ENCODE results near the gene ABCG1.

Gene ABCG1

DNA sequence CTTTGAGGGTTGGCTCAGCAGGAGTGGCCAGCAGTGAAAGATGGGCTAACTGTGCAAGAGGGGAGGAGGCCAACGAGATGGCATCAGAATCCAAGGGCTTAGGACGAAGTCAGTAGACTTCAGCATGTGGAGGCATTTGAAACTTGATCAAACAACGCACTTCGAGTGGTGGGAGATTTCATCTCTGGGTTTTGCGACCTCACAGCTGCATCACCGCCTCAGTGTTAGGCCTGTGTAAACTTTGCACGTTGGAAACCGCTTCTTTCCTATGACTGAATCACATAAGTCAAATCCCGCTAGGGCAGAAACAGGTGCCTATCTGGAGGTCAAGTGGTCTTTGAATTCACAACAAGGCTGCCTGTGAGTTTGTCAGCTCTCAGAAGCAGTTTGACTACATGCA is 78.4 kb downstream of the ABCG1 start:
- TF ChIP-seq, protein P1, sequence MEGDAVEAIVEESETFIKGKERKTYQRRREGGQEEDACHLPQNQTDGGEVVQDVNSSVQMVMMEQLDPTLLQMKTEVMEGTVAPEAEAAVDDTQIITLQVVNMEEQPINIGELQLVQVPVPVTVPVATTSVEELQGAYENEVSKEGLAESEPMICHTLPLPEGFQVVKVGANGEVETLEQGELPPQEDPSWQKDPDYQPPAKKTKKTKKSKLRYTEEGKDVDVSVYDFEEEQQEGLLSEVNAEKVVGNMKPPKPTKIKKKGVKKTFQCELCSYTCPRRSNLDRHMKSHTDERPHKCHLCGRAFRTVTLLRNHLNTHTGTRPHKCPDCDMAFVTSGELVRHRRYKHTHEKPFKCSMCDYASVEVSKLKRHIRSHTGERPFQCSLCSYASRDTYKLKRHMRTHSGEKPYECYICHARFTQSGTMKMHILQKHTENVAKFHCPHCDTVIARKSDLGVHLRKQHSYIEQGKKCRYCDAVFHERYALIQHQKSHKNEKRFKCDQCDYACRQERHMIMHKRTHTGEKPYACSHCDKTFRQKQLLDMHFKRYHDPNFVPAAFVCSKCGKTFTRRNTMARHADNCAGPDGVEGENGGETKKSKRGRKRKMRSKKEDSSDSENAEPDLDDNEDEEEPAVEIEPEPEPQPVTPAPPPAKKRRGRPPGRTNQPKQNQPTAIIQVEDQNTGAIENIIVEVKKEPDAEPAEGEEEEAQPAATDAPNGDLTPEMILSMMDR (conservative IDR thresholded peaks at IDR 0.05; ENCODE audit: low read depth, low read length) = no peak
- no peak for DNase-seq (ENCODE audit: low read depth)
- H3K4me3 ChIP-seq (ENCODE audit: low read depth, low read length) = no peak overlapping the region

DNA sequence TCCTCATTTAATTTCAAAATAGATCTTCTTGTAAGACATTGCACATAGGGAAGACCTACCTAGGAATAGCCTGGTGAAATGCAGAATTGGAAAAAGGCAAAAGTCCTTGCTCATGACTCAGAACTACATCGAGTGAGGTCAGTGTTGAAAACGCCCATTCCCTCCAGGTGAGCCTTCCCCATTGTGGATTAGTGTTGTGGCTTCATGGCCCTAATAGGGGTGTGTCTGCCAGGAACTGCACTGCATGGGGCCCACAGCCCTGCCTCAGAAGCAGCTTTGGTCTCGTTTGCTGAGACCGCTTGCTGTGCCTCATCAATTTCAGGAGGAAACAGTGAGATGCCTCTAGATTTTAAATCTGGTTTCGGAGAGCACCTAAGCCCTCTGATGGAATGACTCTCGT is 79.3 kb downstream of the ABCG1 start:
- DNase-seq (ENCODE audit: low read depth) = no peak
- TF ChIP-seq, protein P1 (conservative IDR thresholded peaks at IDR 0.05; ENCODE audit: low read depth, low read length) = no peak
- no peak overlapping the region for H3K4me3 ChIP-seq (ENCODE audit: low read depth, low read length)

DNA sequence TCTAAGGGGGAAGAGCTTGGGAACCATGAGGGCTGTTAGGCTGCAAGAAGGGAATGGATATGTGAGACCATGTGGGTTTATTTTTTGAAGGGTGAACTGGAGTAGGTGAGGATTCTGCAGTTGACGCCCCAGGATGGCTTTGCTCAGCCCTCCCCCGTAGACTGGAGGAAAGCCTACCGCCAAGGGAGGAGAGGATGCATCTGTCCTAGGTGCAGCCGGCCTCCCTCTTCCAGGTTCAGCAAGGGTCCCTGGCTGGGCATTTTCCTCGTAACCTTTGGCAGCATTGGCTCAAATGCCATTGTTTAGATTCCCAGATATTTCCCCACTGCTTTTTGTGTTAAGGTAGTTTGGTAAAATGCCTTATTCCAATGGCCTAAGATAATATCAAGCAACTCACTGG is 79.7 kb downstream of the ABCG1 start:
- H3K4me3 ChIP-seq (ENCODE audit: low read depth, low read length) = no peak overlapping the region
- no peak for DNase-seq (ENCODE audit: low read depth)
- TF ChIP-seq, protein P1 (conservative IDR thresholded peaks at IDR 0.05; ENCODE audit: low read depth, low read length) = no peak

DNA sequence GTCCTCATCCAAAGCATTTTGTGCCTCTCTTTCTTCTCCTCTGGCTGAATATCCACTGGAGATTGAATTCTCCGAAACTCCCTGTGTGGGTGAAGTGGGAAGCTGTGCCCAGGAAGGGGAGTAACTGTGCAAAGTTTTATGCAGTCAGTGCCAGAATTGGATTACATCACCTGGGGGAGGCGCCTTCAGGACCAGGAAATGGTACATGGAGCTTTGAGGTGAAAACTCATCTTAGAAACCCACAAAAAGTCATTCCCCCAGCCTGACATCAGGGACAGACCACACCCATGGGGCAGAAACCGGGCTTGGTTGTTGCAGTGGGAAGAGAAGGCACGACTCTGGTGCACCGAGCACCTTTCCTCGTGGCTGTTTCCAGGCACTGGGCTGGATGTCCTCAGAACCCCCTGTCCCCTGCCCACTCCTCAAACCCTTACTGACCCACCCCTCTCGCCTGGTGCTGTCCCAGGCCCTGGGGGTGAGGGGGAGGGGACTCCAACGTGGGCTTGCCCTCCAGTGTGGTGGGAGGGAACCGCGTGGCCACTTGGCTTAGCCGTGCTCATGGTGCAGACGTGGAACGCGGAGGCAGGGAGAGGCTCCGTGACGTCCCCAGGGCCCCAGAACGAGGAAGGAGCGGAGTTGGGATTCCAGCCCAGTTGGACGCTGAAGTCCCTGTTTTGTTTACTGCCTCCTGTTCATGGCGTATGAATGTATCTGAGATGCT is 80.5 kb downstream of the ABCG1 start:
- DNase-seq (ENCODE audit: low read depth) = no peak
- TF ChIP-seq, protein P1 (conservative IDR thresholded peaks at IDR 0.05; ENCODE audit: low read depth, low read length) = no peak

DNA sequence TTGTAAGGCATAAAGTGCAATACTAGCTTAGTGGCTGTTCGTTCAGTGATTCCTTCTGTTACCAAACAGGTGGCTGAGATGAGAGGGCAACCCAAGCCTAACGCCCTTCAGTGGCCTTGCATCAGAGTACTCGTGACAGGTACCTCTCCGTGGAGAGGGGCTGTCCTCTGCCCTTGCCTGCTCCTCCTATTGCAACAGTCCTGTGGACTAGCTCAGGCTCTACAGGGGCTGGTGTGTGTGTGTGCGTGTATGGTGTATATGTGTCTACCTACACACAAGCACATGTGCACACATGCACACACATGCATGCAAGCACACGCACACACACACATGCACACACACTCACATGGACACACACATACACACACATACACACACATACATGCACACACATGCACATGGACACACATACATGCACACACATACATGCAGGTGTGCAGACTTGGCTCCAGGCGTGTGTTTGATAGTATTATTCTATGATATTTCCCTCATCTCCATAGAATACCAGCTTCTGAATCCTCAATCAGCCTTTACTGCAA is 81.2 kb downstream of the ABCG1 start:
- TF ChIP-seq, protein P1 (conservative IDR thresholded peaks at IDR 0.05; ENCODE audit: low read depth, low read length) = no peak

More for the DNA sequence above, 80.5 kb downstream of the ABCG1 start:
- no peak overlapping the region for H3K4me3 ChIP-seq (ENCODE audit: low read depth, low read length)

DNA sequence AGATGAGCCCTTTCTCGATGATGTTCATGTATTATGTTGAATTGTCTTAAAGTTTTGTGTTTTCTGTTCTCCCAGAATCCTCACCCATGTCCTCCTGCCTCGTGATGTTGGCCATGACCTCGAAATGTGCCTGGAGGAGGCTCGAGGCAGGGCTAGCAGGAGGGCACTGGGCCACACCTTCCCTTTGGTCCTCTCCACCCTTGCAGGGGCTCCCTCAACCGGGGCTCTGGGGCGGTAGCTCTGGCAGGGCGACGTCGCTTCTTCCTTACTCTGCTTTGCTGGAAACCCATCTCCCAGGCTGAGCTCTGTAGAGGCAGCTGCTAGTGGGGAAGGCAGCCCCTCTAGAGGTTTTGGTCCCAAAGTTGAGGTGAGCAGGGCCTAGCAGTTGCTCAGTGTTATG is 82.0 kb downstream of the ABCG1 start:
- DNase-seq (ENCODE audit: low read depth) = no peak
- H3K4me3 ChIP-seq (ENCODE audit: low read depth, low read length) = no peak overlapping the region
- TF ChIP-seq, protein P1 (conservative IDR thresholded peaks at IDR 0.05; ENCODE audit: low read depth, low read length) = no peak

More for the DNA sequence above, 81.2 kb downstream of the ABCG1 start:
- no peak for DNase-seq (ENCODE audit: low read depth)
- H3K4me3 ChIP-seq (ENCODE audit: low read depth, low read length) = no peak overlapping the region

All from choroid plexus epithelial cell (primary cell).